GM23248 (cell line): ENCODE results near the gene NDST3.

ENCODE experiments used
- EZH2 ChIP-seq: fragments of 200-600 bp; sonication (generic); IDR thresholded peaks from 2 replicates; pipeline ENCODE4 v1.6.1; 2018; ENCODE audit warnings: antibody characterized with exemption, mild to moderate bottlenecking; ENCODE audit not compliant: insufficient read depth, poor library complexity, severe bottlenecking
- EZH2phosphoT487 ChIP-seq: fragments of 200-600 bp; sonication (generic); IDR thresholded peaks from 2 replicates; pipeline ENCODE4 v1.6.1; 2018; ENCODE audit warnings: antibody characterized with exemption, moderate library complexity, mild to moderate bottlenecking, low read depth; ENCODE audit not compliant: insufficient read depth

GRCh38 chr4:118273642-118274041 is 239.4 kb downstream of the NDST3 start:
- no peak for TF ChIP-seq EZH2phosphoT487
- TF ChIP-seq EZH2 = no peak
